ENCODE measurements around the gene KDM6B.

The KDM6B gene

GRCh38 chr17:7873051-7873450 is 39.0 kb downstream of the KDM6B start:
- DNase-seq (ENCODE audit: low read depth): no peak
- H3K4me3 ChIP-seq (ENCODE audit: low read length): no peak overlapping the region
- no peaks in the 10 kb centered on the region for H3K9me3 ChIP-seq (ENCODE audit: control insufficient read depth, low read length)
- no peak overlapping the region for H3K9ac ChIP-seq (ENCODE audit: low read length)
- no peaks in the 10 kb centered on the region for H3K36me3 ChIP-seq (ENCODE audit: control insufficient read depth, insufficient read depth, low read length, severe bottlenecking)
- H3K4me1 ChIP-seq (ENCODE audit: control insufficient read depth, insufficient read depth, low read length): no peaks in the 10 kb centered on the region
- H3K27me3 ChIP-seq (replicated peaks; ENCODE audit: control insufficient read depth, insufficient read depth, low read length): no peaks in the 10 kb centered on the region

- no peaks in the 10 kb centered on the region for H3K9me3 ChIP-seq (ENCODE audit: control insufficient read depth, low read length)
- H3K4me1 ChIP-seq (ENCODE audit: control insufficient read depth, insufficient read depth, low read length): no peaks in the 10 kb centered on the region
- no peak for DNase-seq (ENCODE audit: low read depth)
- H3K36me3 ChIP-seq (ENCODE audit: control insufficient read depth, insufficient read depth, low read length, severe bottlenecking): peaks cover 13% of the 10 kb centered on the region
- no peak overlapping the region for H3K4me3 ChIP-seq (ENCODE audit: low read length)
- H3K27me3 ChIP-seq (replicated peaks; ENCODE audit: control insufficient read depth, insufficient read depth, low read length): no peaks in the 10 kb centered on the region
- no peak overlapping the region for H3K9ac ChIP-seq (ENCODE audit: low read length)
Observed at GRCh38 chr17:7875804-7876370, 41.9 kb downstream of the KDM6B start.

- Histone ChIP-seq H3K4me3 (ENCODE audit: low read length) (no peak overlapping the region), H3K9me3 (ENCODE audit: control insufficient read depth, low read length) (no peaks in the 10 kb centered on the region), H3K36me3 (ENCODE audit: control insufficient read depth, insufficient read depth, low read length, severe bottlenecking) (peaks cover 19% of the 10 kb centered on the region), H3K4me1 (ENCODE audit: control insufficient read depth, insufficient read depth, low read length) (no peaks in the 10 kb centered on the region), H3K9ac (ENCODE audit: low read length) (no peak overlapping the region), H3K27me3 (replicated peaks; ENCODE audit: control insufficient read depth, insufficient read depth, low read length) (no peaks in the 10 kb centered on the region)
- no peak for DNase-seq (ENCODE audit: low read depth)
Observed at GRCh38 chr17:7878234-7878633, 44.2 kb downstream of the KDM6B start.

DNA sequence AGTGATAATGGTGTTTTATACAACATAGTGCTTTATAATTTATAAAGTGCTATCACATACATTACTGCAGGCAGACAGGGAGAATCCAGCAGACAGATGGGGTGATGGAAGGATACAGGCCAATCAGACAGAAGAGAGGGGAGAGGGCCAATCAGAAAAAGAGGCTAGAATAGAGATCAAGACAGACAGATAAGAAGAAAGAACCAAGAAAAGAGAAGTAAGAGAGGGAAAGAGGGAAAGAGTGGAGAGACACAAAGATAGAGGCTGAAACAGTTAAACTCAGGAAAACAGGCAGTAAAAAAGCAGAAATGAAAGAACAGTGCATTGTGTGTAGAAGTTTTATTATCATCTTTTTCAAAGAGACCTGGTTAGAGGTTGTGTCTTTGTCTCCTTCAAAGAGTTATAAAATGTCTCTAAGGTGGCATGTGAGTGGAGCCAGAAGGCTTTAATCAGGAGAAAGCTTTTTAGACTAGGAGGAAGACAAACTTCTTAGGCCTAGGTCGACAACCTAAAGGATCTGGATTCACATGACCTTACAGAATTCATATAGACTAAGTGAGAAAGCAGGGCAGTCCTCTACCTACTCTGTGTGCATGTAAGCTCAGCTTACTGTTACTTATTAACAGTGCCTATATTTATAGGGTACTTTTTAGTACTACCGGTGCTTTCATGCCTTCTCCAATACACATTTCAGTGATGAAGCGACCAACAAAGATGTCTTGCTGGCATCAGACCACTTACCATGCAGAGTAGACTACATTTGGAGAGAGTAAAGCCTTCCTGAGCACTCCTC is 46.3 kb downstream of the KDM6B start:
- H3K36me3 ChIP-seq (ENCODE audit: control insufficient read depth, insufficient read depth, low read length, severe bottlenecking): peaks cover 19% of the 10 kb centered on the region
- DNase-seq (ENCODE audit: low read depth): no peak
- no peak overlapping the region for H3K9ac ChIP-seq (ENCODE audit: low read length)
- H3K4me1 ChIP-seq (ENCODE audit: control insufficient read depth, insufficient read depth, low read length): no peaks in the 10 kb centered on the region
- H3K9me3 ChIP-seq (ENCODE audit: control insufficient read depth, low read length): no peaks in the 10 kb centered on the region
- H3K27me3 ChIP-seq (replicated peaks; ENCODE audit: control insufficient read depth, insufficient read depth, low read length): no peaks in the 10 kb centered on the region
- no peak overlapping the region for H3K4me3 ChIP-seq (ENCODE audit: low read length)

DNA sequence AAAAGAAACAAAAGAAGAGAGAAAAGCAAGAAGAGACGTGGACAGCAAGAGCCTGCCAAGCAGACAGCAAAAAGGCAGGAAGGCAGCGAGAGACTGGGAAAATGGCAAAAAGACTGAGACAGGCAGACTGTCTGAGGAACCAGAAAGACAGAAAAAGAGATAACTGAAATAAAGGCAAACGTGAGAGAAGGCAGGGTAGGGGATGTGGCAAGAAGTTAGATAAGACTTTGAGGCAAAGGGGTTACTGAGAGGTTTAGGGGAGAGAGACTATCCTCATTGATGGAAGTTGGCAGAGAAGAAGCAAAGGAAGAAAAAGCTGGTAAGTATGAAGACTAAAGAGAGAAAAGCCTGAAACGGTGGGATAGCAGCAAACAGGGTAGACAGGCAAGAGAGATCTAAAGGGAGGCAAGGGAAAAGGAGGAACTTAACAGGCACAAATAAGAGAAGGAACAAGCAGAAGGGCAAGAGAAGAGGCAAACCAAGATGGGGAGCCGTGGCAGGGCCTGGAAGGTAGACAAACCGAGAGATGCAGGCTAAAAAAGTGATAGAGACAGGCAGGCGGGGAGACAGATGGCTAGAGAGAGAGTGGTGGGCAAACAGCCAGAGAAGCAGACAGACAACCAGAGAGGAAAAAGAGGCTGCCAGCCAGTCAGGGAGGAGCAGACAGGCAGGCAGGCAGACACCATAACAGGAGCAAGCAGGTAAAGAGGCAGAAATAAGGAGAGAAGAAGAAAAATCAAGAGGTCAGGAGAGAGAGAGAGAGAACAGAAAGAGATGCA is 47.4 kb downstream of the KDM6B start:
- Histone ChIP-seq H3K4me1 (ENCODE audit: control insufficient read depth, insufficient read depth, low read length) (peaks cover 2% of the 10 kb centered on the region), H3K36me3 (ENCODE audit: control insufficient read depth, insufficient read depth, low read length, severe bottlenecking) (peaks cover 19% of the 10 kb centered on the region), H3K9me3 (ENCODE audit: control insufficient read depth, low read length) (no peaks in the 10 kb centered on the region), H3K4me3 (ENCODE audit: low read length) (no peak overlapping the region), H3K27me3 (replicated peaks; ENCODE audit: control insufficient read depth, insufficient read depth, low read length) (no peaks in the 10 kb centered on the region), H3K9ac (ENCODE audit: low read length) (no peak overlapping the region)
- DNase-seq (ENCODE audit: low read depth): no peak

- DNase-seq (ENCODE audit: low read depth): no peak
- Histone ChIP-seq H3K4me1 (ENCODE audit: control insufficient read depth, insufficient read depth, low read length) (peaks cover 8% of the 10 kb centered on the region), H3K27me3 (replicated peaks; ENCODE audit: control insufficient read depth, insufficient read depth, low read length) (no peaks in the 10 kb centered on the region), H3K9me3 (ENCODE audit: control insufficient read depth, low read length) (no peaks in the 10 kb centered on the region), H3K9ac (ENCODE audit: low read length) (no peak overlapping the region), H3K4me3 (ENCODE audit: low read length) (no peak overlapping the region), H3K36me3 (ENCODE audit: control insufficient read depth, insufficient read depth, low read length, severe bottlenecking) (peaks cover 19% of the 10 kb centered on the region)
Observed at GRCh38 chr17:7882068-7882467, 48.1 kb downstream of the KDM6B start.

- peaks cover 19% of the 10 kb centered on the region for H3K36me3 ChIP-seq (ENCODE audit: control insufficient read depth, insufficient read depth, low read length, severe bottlenecking)
- H3K4me1 ChIP-seq (ENCODE audit: control insufficient read depth, insufficient read depth, low read length): peaks cover 12% of the 10 kb centered on the region
- no peak for DNase-seq (ENCODE audit: low read depth)
- no peaks in the 10 kb centered on the region for H3K27me3 ChIP-seq (replicated peaks; ENCODE audit: control insufficient read depth, insufficient read depth, low read length)
- H3K9me3 ChIP-seq (ENCODE audit: control insufficient read depth, low read length): no peaks in the 10 kb centered on the region
- H3K9ac ChIP-seq (ENCODE audit: low read length): no peak overlapping the region
- no peak overlapping the region for H3K4me3 ChIP-seq (ENCODE audit: low read length)
Observed at GRCh38 chr17:7882629-7883028, 48.6 kb downstream of the KDM6B start.

All from adipocyte (in vitro differentiated cells).